B cell (primary cell): ENCODE results near the gene OR12D1.

Experiments used
- EZH2 ChIP-seq: IDR thresholded peaks from 2 replicates; pipeline ENCODE4 v1.6.1; 2012; ENCODE audit warnings: borderline replicate concordance, low read depth, mild to moderate bottlenecking, moderate library complexity, low read length; ENCODE audit not compliant: insufficient read depth, poor library complexity, severe bottlenecking
- TF ChIP-seq, protein P1 (sequence below): fragments of 200-600 bp; IDR thresholded peaks from one replicate; pipeline ENCODE4 v1.8.0; 2022; ENCODE audit warnings: antibody characterized with exemption, mild to moderate bottlenecking

DNA sequence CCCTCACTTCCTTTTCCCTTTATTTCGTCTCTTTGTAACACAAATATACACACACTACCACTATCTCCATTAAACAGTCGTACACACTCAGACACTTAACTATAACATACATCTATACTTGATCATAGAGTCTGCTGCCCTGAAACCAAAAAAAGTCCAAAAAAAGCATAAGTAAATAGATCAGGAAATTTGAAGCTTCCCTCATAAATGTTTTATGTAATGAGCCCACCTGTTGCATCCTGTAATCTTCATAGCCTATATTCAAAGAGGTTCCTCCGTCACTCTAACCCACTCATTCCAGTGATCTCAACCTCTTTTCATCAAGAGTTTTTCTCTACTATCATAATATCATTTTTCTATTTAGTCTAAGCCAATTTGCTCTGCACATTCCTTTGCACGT, 26.2 kb upstream of the OR12D1 start:
- TF ChIP-seq, protein P1, sequence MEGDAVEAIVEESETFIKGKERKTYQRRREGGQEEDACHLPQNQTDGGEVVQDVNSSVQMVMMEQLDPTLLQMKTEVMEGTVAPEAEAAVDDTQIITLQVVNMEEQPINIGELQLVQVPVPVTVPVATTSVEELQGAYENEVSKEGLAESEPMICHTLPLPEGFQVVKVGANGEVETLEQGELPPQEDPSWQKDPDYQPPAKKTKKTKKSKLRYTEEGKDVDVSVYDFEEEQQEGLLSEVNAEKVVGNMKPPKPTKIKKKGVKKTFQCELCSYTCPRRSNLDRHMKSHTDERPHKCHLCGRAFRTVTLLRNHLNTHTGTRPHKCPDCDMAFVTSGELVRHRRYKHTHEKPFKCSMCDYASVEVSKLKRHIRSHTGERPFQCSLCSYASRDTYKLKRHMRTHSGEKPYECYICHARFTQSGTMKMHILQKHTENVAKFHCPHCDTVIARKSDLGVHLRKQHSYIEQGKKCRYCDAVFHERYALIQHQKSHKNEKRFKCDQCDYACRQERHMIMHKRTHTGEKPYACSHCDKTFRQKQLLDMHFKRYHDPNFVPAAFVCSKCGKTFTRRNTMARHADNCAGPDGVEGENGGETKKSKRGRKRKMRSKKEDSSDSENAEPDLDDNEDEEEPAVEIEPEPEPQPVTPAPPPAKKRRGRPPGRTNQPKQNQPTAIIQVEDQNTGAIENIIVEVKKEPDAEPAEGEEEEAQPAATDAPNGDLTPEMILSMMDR = no peak
- TF ChIP-seq EZH2 = no peak
